Subcutaneous adipose tissue (tissue), 4 donors: ENCODE data around the gene DNAJB14. TPM values are rescaled to one million over a fixed set of nuclear protein-coding genes. Genes with fewer than 3 reads are reported as not detected.

Experiments used
- total RNA-seq, 4 donors: library from RNA; depleted of rRNA; stranded (reverse); fragments of >200 nt; gene quantifications; one replicate each; pipeline ENCODE4 v1.1.0, GENCODE V29; 2016
- TF ChIP-seq, protein P1 (sequence below): fragments of 450-650 bp; IDR thresholded peaks from one replicate; pipeline ENCODE4 v1.5.1; 2016; ENCODE audit warnings: low read depth, mild to moderate bottlenecking, control low read depth, antibody characterized with exemption, moderate library complexity

The DNAJB14 gene
- 10 to 100 TPM; 35.9 to 63.1 (median 41.7) TPM for total RNA-seq

DNA sequence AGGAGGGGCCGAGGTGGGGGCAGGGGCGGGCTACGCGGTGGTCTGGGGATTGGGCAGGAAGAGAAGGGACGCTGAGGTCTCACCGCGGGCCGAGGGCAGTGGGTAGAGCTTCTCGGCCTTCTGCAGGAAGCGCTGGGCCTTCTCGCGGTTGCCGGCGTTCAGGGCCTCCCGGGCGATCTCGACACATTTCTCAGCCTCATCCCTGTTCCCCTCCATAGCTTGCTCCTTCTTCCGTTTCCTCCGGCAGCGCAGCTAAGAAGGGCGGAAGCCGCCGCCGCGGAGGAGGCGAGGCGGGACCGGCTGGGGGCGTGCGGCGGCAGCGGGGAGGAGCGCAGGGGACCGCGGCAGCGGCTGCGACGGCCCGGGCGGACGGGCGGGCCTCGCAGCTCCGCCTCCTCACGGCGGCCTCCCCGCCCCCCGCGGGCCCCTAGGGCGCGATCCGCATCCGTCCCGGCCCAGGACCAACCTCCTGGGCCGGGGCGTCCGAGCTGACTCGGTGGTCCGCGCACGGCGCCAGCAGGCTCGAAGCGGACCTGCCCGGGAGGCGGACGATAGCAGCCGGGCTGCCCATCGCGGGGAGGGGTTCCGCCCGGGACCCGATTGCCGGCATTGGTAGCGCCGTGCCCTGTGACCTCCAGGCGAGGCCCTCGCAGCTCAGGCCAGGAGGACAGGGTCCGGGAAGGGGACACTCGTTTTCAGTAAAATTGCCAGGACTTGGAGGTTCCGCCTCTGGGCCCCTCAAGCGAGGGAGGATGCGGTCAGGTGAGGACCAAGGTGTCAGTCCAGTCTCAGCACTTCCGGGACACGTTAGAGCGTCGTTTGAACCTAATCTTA is at the start of gene DNAJB14:
TSS of gene DNAJB14 (minus strand) at position 263 of the 834 bp plus-strand sequence. CDS start at position 216, 47 bp downstream.
- TF ChIP-seq, protein P1, sequence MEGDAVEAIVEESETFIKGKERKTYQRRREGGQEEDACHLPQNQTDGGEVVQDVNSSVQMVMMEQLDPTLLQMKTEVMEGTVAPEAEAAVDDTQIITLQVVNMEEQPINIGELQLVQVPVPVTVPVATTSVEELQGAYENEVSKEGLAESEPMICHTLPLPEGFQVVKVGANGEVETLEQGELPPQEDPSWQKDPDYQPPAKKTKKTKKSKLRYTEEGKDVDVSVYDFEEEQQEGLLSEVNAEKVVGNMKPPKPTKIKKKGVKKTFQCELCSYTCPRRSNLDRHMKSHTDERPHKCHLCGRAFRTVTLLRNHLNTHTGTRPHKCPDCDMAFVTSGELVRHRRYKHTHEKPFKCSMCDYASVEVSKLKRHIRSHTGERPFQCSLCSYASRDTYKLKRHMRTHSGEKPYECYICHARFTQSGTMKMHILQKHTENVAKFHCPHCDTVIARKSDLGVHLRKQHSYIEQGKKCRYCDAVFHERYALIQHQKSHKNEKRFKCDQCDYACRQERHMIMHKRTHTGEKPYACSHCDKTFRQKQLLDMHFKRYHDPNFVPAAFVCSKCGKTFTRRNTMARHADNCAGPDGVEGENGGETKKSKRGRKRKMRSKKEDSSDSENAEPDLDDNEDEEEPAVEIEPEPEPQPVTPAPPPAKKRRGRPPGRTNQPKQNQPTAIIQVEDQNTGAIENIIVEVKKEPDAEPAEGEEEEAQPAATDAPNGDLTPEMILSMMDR: no peak

DNA sequence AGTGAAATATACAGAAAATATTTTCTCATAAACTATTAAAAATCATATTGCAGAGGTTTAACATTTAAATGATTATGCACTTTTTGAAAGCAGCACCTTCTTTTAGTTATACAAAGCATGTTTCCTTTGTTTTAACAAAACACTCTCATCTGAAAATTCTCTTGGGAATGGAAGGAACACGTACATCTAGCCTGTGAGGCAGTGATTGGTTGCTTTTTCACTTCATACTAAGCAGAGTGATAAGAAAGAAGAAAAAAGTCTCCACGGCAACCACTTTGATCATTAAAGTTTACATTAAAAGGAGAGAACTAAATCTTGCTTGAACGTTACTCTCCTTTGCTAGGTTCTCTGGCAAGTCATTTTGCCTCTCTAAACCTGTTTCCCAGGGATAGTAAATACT is 45.3 kb upstream of the DNAJB14 start:
- TF ChIP-seq, protein P1: no peak

DNA sequence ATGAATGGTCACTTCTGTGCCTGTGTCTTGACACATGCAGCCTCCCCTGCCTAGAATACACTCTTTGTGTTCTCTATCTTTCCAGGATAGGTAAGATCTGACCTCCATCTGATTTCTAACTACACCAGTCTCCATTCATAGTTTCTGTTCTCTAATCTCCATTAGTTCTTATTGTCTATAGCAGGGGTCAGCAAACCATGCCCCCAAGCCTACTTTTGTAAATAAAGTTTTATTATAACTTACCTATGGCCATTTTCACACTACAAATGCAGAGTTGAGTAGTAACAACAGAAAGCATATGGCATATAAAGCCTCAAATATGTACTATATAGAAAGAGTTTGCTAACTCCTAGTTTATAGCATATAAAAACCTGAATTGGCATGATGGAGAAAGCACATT is 41.3 kb upstream of the DNAJB14 start:
- TF ChIP-seq, protein P1: no peak

DNA sequence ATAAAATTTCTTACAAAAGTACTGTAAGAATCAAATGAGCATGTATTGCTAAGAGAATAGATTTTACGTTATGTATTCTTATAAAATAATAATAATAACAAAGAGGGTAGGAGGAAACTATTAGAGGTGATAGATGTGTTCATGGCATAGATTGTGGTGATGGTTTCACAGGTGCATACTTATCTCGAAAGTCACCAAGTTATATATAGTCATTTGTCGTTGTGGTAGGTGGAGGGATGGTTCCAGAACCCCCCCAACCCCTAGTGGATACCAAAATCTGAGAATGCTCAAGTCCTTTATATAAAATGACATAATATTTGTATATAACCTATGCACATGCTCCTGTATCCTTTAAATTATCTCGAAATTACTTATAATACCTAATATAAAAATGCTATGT is 40.4 kb upstream of the DNAJB14 start:
- TF ChIP-seq, protein P1: no peak

DNA sequence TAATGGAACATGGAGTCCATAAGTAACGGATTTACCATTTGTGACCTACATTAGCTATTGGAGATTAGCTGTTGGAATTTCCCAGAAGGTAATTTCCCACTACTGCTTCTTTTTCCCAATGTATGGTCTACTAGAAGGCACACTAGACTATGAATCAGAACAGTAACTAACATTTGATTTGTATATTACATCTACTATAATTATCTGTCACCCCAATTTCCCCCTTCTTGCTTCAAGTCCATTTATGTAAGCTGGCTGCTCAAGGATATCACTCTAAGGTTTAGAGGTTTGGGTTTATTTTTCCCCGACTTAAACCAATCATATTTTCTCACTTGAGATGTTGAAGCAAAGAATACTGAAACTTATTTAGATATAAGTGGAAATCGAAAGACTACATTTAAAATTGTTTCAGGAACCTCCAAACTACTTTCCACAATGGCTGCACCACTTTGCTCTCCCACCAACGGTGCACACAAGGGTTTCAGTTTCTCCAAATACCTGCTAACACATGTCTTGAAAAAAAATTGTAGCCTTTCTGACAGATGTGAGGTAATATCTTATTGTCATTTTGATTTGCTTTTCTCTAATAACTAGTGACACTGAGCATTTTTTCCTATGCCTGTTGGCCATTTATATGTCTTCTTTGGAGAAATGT is 37.0 kb upstream of the DNAJB14 start:
- TF ChIP-seq, protein P1: no peak

GRCh38 chr4:99979872-99980271 is 33.5 kb upstream of the DNAJB14 start:
- TF ChIP-seq, protein P1: no peak

- TF ChIP-seq, protein P1: no peak
These were observed 25.2 kb upstream of the DNAJB14 start for GRCh38 chr4:99971453-99972111.
